NCI-H748 treated with DMSO at 0.1 percent for 48 hours (cell line): ENCODE data around the gene NCAM2.
"Not testable (repeated sequence)": the region's sequence is repeated elsewhere in the genome, so short reads cannot be mapped to it uniquely, and the experiment has no call there.

Experiments
- DNase-seq: peaks from one replicate; lab custom pipeline; 2025; lab: John Stamatoyannopoulos, UW

The NCAM2 gene

DNA sequence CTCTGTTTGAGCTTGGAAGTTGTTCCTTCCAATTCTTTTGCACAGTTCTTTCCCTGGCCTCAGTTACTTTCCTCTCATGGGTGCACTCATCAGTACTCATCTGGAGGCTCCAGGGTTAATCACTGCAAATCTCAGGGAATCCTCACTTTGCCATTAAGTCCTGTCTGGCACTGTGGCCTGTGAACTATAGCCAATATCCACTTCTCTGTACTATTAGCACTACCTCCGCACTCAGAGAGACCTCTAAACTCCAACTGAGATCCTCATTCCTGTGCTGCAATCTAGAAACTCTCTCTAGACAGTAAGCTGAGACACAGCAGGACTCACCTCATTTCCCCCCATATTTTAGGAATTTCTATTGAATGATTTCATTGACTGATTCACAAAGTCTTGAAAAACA, 311.3 kb downstream of the NCAM2 start:
- DNase-seq: no peak

DNA sequence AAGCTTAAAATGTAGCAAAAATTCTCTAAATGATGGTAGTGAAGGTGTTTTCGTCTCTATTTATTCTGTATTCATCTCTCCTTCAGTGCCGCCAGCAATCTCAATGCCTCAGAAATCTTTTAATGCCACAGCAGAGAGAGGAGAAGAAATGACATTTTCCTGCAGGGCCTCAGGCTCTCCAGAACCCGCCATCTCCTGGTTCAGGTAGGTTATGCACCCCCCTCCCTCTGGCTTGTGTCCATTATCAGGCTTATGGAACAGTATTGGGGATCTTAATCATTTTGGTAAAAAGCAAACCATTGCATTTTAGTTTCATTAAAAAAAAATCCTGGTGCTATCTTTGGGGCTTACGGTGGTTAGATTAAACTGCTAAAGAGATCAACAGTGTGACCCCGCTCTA, 326.1 kb downstream of the NCAM2 start:
- no peak for DNase-seq

DNA sequence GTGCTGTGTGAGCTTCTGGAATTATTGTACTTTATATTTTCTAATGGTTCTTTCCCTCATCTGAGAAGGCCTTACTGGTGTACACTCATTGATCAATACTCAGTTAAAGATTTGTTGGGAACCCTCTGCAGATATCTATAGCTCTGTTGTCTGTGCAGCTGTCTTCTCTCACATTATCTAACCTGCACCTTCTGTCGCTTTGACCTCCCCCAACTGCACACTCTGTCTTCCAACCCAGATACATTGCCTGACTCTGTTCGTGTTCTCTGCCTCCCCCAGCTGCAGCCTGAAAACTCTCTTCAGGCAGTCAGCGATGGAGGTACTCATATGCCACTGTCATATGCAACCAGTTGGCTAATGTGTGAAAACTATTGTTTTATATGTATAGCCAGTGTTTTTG, 334.3 kb downstream of the NCAM2 start:
- no peak for DNase-seq

DNA sequence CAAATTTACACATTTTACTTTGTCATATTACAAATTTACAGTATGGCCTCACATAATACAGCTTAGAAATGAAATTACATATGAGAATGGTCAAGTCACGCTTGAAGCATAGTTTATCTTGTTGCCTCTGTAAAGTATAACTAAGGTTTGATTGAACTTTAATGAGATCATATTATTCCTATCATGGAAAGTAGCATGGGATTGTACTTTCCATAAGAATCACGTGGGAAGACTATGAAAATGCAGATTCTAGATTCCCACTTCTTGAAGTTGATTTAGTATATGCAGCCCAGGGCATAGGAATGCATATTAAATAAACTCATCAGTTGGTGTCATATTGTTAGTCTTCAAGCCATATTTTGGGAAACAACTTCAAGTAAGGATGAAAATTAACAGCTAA, 342.8 kb downstream of the NCAM2 start:
- DNase-seq: no peak

DNA sequence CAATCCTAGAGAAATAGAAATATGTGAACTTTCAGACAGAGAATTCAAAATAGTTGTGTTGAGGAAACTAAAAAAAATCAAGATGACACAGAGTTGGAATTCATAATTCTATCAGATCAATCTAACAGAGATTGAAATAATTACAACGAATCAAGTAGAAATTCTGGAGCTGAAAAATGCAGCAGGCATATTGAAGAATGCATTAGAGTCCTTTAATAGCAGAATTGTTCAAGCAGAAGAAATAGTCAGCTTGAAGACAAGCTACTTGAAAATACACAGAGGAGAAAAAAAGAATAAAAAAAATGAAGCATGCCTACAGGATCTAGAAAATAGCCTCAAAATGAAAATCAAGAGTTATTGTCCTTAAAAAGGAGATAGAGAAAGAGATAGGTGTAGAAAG, 347.1 kb downstream of the NCAM2 start:
- DNase-seq: no peak

DNA sequence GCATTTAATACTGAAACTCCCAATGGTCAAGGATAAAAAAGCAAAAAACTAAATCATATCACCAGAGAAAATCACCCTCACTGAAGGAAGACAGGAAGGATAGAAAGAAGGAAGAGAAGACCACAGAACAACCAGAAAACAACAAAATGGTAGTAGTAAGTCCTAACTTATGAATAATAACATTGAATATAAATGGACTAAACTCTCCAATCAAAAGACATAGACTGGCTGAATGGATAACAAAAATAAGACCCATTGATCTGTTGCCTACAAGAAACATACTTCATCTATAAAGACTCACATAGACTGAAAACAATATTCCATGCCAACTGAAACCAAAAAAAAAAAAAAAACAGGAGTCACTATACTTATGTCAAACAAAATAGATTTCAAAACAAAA, 347.7 kb downstream of the NCAM2 start:
- no peak for DNase-seq

DNA sequence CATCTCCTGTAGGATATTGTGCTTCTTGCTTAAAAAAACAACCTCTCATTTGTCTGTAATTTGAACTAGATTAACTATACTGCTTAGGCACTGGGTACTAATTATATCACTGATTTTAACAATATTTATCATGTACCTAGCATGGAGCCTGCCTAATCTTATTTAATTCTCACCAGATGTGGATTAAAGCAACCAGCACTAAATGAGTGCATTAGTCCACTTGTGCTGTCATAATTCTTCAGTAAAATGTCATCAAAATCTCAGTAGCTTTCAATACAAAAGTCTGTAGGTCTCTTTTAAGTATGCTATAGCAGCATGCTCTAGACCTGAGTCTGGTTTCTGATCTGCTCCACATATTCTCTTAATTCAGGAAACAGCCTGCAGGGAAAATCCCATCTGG, 368.1 kb downstream of the NCAM2 start:
- DNase-seq: no peak

DNA sequence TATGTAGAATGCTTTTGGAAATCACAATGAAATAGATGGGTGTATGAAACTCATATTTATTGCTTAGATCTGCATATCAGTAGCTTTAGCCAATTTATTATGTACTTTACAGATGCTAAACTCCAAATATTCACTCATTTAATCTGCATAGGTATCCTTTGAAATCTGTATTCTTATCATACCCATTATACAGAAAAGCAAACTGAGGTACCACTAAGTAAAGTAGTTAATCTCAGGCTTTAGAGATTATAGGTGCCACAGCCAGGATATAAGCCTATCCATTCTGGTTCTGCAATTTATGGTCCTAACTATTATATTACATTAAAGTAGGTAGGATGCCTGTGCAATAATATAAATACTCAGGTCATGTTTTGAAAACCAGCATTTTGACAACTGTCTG, 369.4 kb downstream of the NCAM2 start:
- no peak for DNase-seq

DNA sequence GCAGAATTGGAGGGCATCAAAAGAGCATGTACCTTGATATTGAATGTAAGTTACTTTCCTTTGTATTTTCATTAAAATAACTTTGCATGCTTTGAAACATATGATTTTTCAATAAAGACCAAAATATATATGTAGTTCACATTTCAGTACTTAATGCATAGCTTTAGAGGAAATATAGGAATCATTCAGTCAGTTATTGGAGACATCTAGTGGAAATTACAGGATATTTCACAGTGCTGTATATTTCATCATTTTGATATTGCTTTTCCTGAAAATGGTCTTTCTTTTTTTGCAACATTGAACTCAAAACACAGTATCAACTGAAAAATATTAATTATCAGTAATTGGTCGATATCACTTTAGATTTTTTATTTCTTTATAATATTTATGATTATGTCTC, 375.8 kb downstream of the NCAM2 start:
- DNase-seq: no peak

DNA sequence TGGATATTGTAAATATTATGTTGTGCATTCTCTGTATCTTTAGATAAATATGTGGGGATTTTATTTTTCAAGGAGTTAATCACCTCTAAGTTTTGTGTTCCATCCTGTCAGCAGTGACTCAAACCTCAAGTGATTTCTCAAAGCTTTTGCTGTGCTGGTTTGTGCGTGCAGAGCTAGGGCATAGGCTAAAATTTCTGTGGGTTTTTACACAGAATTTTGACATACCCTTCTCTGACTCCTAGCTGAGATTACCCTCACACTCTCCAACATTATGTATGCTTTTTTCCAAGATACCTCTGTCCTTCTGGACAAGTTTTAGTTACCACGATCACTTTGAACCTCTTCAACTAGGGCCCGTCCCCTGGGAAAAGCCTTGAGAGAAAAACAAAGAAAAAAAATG, 384.9 kb downstream of the NCAM2 start:
- DNase-seq: no peak

DNA sequence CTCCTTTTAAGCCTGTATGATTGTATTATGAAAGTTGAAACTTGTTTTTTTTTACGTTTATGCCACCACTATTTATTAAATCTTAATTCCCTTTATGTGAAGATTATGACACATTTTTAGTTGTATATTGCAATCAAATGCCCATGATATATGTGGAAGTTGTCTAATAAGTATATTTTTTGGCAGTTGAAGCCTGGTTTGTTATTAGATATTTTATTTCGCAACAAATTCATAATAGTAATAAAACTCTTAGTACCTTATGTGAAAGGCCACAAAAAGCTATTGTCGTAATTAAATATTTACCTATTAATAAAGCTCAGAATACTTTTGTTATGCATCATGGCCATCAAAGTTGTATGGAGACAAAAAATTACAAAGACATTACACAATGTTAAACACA, 386.8 kb downstream of the NCAM2 start:
- DNase-seq: no peak

DNA sequence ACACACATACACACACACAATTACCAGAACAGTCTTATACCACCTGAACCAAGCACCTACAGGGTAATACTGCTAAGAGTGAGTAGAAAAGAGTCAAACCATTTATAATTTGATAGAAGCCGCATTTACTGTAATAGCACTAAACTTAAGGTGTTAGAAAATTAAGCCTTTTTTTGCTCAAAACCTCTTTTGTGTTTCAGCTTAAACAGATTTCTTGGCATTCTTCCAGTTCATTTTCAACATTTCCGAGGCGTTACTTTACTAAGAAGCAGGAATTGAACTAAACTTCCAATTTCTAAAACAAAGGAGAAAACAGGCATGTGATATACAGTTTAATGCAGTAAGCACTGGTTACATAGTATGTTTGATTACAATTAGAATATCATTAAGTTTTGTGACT, 387.2 kb downstream of the NCAM2 start:
- DNase-seq: no peak

DNA sequence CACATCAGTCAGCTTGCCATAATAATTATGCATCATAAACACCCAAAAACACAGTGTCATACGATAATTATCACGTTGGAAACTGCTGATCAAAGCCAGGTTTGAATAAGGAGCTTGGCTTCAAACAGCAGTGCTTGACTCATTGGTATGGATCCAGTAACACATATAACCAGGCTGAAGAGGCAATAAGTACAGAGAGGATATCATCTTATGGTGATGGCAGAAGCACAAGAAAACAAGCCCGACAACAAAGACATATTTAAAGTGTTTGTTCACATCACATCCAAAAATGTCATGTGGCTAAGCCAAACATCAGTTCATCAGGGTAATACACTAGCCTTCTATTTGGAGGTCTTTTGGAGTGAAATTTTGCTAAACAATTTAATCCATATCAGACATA, 389.7 kb downstream of the NCAM2 start:
- DNase-seq: no peak

DNA sequence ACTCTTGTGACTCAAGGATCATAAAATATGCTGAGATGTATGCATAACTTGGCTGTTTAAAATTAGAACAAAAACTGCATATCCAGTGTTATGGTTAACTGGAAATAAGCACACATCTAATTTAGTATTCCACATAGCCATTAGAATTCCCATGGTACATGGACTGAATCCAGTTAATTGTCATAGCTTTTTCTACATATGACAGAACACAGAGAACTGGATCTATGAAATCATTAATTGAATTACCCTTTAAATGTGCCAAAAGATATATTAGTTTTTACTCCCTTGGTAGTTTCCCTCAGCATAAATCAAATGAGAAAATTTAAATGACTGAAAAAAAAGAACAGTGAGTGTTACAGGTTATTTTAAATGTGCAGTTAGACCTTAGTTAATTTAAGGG, 395.9 kb downstream of the NCAM2 start:
- no peak for DNase-seq

DNA sequence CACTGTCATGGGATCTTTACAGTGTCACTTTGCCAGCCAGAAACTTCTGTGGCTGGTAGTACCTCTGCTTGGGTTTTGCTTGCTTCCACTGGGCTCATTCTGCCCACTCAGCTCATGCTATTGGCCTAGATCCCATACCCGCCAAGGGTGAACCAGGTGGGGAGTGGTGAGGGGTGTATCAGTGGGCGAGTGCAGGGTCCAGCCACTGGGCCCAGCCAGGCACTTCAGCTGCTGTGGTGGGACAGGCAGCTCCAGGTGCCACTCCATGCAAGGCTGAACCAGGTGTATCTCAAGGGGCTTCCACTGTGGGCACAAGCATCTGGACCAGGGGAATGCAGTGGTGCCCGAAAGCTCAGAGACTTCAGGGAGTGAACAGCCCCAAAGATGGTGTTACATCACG, 398.2 kb downstream of the NCAM2 start:
- no peak for DNase-seq

DNA sequence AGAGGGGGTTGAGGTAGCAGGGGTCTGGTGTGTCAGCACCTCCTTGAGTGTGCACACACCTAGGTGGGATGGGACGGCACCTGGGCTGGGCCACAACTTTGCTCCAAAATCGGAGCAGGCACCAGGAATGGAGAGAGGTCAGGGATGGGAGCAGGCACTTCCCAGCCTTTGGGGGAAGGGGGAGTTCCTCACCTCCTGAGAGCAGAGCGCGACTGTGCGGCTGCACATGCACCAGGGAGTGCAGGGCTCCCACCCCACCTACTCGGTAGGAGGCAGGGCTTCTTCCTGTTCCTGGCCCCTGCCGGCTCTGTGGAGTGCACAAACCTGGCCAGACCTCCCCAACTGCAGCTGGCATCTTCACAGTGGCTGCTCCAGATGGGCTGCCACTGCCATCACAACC, 399.3 kb downstream of the NCAM2 start:
- DNase-seq: no peak

DNA sequence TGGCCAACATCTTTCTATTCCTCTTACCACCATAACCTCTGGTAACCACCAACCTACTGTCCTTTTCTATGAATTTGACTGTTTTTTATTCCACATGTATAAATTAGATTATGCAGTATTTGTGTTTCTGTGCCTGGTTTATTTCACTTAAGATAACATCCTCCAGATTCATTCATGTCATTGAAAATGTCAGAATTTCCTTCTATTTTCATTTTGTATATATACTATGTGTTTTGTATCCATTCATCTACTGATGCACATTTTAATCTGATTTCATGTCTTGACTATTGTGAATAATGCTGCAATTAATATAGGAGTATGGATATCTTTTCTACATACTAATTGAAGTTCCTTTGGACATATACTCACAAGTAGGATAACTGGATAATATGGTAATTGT, 403.2 kb downstream of the NCAM2 start:
- no peak for DNase-seq

DNA sequence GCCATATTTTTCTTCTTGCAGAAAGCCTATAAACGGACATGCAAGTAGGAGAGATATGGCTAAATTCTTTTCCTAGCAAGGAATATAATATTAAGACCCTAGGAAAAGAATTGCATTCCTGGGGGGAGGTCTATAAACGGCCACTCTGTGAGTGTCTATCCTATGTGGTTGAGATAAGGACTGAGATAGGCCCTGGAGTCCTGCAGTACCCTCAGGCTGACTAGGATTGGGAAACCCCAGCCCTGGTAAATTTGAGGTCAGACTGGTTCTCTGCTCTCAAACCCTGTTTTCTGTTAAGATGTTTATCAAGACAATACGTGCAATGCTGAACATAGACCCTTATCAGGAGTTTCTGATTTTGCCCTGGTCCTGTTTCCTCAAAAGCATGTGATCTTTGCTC, 404.0 kb downstream of the NCAM2 start:
- DNase-seq: not testable (repeated sequence)

DNA sequence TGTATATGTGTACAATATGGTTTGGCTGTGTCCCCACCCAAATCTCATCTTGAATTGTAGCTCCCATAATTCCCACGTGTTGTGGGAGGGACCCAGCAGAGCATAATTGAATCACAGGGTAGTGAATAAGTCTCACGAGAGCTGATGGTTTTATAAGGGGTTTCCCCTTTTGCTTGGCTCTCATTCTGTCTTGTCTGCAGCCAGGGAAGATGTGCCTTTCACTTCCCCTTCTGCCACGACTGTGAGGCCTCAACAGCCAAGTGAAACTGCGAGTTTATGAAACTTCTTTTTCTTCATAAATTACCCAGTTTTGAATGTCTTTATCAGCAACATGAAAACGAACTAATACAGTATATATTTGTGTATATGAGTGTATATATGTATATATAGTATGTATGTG, 406.1 kb downstream of the NCAM2 start:
- not testable (repeated sequence) for DNase-seq

DNA sequence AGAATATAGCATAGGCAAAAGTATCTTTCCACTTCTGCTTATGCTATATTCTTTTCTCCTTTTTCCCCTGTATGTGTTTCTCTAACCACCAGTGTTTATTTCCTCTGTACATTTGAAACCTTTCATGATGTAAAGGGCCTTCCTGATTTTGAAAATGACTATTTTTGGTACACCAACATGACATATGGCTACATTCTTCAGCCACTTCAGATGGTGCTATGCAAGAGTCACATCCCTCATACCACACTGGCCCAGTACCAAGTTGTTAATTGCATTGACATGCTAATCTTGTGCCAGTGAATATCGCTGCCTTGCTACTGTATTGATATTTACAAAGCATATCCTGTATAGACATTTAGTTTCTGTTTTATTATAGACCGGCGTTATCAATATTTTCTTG, 408.7 kb downstream of the NCAM2 start:
- DNase-seq: no peak

DNA sequence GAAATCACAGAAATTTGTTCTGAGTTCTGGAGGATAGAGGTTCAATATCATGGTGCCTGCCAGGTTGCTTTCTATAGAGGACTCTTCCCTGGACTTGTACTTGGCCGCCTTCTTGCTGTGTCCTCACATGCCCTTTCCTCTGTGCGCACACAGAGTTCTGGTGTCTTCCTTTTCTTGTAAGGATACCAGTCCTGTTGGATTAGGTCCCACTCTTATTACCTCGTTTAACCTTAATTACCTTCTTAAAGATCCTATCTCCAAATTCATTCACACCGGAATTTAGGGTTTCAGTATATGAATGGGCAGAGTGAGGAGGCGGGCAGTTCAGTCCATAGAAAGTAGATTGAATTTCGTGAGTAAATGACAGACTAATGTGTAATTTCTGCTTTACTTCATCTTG, 413.9 kb downstream of the NCAM2 start:
- no peak for DNase-seq

DNA sequence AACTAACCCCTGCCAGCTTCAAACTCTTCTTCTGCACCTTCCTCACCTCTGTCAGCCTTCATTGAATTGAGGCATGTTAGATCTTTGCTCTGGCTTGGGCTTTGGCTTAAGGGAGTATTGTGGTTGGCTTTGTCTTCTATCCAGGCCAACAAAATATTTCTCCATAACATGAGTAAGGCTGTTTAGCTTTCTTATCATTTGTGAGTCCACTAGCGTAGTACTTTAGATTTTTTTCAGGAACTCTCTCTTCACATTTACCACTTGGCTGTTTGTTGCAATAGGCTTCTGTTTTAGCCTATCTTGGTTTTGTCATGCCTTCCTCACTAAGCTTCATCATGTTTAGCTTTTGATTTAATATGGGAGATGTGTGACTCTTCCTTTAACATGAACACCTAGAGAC, 417.5 kb downstream of the NCAM2 start:
- no peak for DNase-seq

DNA sequence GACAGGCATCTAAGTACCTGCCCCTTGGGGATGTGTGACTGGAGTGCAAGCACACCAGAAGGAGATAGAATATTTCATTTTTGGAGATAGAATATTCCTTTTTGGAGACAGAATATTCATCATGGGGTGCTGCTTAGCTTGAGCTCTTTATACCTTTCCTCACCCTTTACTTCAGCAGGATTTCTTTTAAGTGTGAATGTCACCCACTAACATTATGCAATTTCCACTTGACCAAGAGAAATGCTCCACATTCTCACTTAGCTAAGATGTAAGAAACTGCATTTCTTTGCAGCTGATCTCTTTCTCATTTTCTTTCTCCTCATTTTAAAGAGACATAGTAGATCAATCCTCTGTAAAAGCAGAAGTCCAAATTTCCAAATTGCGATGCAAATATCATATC, 436.7 kb downstream of the NCAM2 start:
- no peak for DNase-seq

DNA sequence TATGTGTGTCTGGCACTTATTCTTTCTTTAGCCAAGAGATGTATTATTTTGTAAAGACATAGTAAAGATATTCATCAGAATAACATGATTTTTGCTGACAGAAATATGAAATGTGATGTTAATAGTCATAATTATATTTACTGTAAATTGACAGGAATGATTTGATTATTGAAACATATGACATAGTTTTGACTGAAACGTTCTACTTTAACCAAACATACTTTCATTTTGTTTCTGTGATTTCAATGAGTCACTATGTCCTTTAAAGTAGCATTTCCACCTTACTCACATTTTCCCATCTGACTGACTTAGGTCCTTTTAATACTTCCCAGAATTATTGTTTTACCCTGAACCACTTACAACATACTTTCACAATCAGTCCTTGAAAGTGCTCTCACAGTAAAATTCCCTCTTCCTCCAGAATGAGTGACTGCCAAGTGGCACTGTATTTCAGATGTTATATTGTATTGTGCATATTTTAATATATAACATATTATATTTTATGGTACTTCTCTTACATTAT, 437.9 kb downstream of the NCAM2 start:
- DNase-seq: no peak

DNA sequence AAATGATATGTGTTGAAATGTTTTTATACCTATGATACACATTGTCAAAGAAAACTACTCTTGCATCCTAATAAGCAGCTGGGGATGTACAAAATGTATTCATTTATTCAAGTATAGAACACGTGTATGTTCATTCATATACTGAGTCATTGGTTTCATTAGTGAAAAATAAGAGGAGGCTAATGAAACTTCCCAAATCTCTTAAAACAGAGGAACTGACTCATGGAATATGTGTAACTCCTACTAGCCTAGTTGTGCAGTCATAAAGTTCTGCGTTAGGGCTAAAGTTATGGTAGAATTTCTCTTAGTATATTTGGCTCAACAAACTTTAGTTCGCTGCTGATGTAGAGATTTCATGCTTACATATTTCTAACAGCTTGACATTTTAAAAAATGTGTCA, 441.6 kb downstream of the NCAM2 start:
- DNase-seq: no peak
